Measurements from ENCODE around the gene PARP16.

The PARP16 gene

GRCh38 chr15:65219137-65219536 lies 67.5 kb downstream of the PARP16 start:
- Histone ChIP-seq H3K4me1 (ENCODE audit: control insufficient read depth, insufficient read depth, low read length) (no peaks in the 10 kb centered on the region), H3K9ac (ENCODE audit: low read length) (no peak overlapping the region), H3K9me3 (ENCODE audit: control insufficient read depth, low read length) (no peaks in the 10 kb centered on the region), H3K36me3 (ENCODE audit: control insufficient read depth, insufficient read depth, low read length) (no peaks in the 10 kb centered on the region), H3K27me3 (ENCODE audit: control insufficient read depth, insufficient read depth, low read length) (no peaks in the 10 kb centered on the region), H3K4me3 (ENCODE audit: low read length) (no peak overlapping the region)

GRCh38 chr15:65217526-65218482 lies 68.9 kb downstream of the PARP16 start:
- Histone ChIP-seq H3K36me3 (ENCODE audit: control insufficient read depth, insufficient read depth, low read length) (no peaks in the 10 kb centered on the region), H3K9me3 (ENCODE audit: control insufficient read depth, low read length) (no peaks in the 10 kb centered on the region), H3K4me1 (ENCODE audit: control insufficient read depth, insufficient read depth, low read length) (no peaks in the 10 kb centered on the region), H3K27me3 (ENCODE audit: control insufficient read depth, insufficient read depth, low read length) (no peaks in the 10 kb centered on the region), H3K9ac (ENCODE audit: low read length) (no peak overlapping the region), H3K4me3 (ENCODE audit: low read length) (no peak overlapping the region)

GRCh38 chr15:65215496-65215895 lies 71.2 kb downstream of the PARP16 start:
- no peaks in the 10 kb centered on the region for H3K4me1 ChIP-seq (ENCODE audit: control insufficient read depth, insufficient read depth, low read length)
- no peak overlapping the region for H3K9ac ChIP-seq (ENCODE audit: low read length)
- no peaks in the 10 kb centered on the region for H3K9me3 ChIP-seq (ENCODE audit: control insufficient read depth, low read length)
- no peaks in the 10 kb centered on the region for H3K36me3 ChIP-seq (ENCODE audit: control insufficient read depth, insufficient read depth, low read length)
- H3K4me3 ChIP-seq (ENCODE audit: low read length): no peak overlapping the region
- H3K27me3 ChIP-seq (ENCODE audit: control insufficient read depth, insufficient read depth, low read length): no peaks in the 10 kb centered on the region

- no peaks in the 10 kb centered on the region for H3K27me3 ChIP-seq (ENCODE audit: control insufficient read depth, insufficient read depth, low read length)
- no peak overlapping the region for H3K4me3 ChIP-seq (ENCODE audit: low read length)
- no peaks in the 10 kb centered on the region for H3K9me3 ChIP-seq (ENCODE audit: control insufficient read depth, low read length)
- H3K4me1 ChIP-seq (ENCODE audit: control insufficient read depth, insufficient read depth, low read length): no peaks in the 10 kb centered on the region
- H3K36me3 ChIP-seq (ENCODE audit: control insufficient read depth, insufficient read depth, low read length): no peaks in the 10 kb centered on the region
- no peak overlapping the region for H3K9ac ChIP-seq (ENCODE audit: low read length)
Measured at GRCh38 chr15:65214010-65214409, 72.7 kb downstream of the PARP16 start.

GRCh38 chr15:65213241-65213640 lies 73.4 kb downstream of the PARP16 start:
- Histone ChIP-seq H3K9ac (ENCODE audit: low read length) (no peak overlapping the region), H3K9me3 (ENCODE audit: control insufficient read depth, low read length) (no peaks in the 10 kb centered on the region), H3K27me3 (ENCODE audit: control insufficient read depth, insufficient read depth, low read length) (no peaks in the 10 kb centered on the region), H3K4me3 (ENCODE audit: low read length) (no peak overlapping the region), H3K4me1 (ENCODE audit: control insufficient read depth, insufficient read depth, low read length) (no peaks in the 10 kb centered on the region), H3K36me3 (ENCODE audit: control insufficient read depth, insufficient read depth, low read length) (no peaks in the 10 kb centered on the region)

- Histone ChIP-seq H3K27me3 (ENCODE audit: control insufficient read depth, insufficient read depth, low read length) (no peaks in the 10 kb centered on the region), H3K4me1 (ENCODE audit: control insufficient read depth, insufficient read depth, low read length) (no peaks in the 10 kb centered on the region), H3K9ac (ENCODE audit: low read length) (no peak overlapping the region)
Measured at GRCh38 chr15:65212097-65212496, 74.6 kb downstream of the PARP16 start.

GRCh38 chr15:65211482-65211982 lies 75.2 kb downstream of the PARP16 start:
- Histone ChIP-seq H3K9ac (ENCODE audit: low read length) (no peak overlapping the region), H3K36me3 (ENCODE audit: control insufficient read depth, insufficient read depth, low read length) (no peaks in the 10 kb centered on the region), H3K4me3 (ENCODE audit: low read length) (no peak overlapping the region), H3K4me1 (ENCODE audit: control insufficient read depth, insufficient read depth, low read length) (no peaks in the 10 kb centered on the region), H3K27me3 (ENCODE audit: control insufficient read depth, insufficient read depth, low read length) (no peaks in the 10 kb centered on the region), H3K9me3 (ENCODE audit: control insufficient read depth, low read length) (no peaks in the 10 kb centered on the region)

More at GRCh38 chr15:65212097-65212496, 74.6 kb downstream of the PARP16 start:
- Histone ChIP-seq H3K4me3 (ENCODE audit: low read length) (no peak overlapping the region), H3K9me3 (ENCODE audit: control insufficient read depth, low read length) (no peaks in the 10 kb centered on the region), H3K36me3 (ENCODE audit: control insufficient read depth, insufficient read depth, low read length) (no peaks in the 10 kb centered on the region)

- Histone ChIP-seq H3K4me1 (ENCODE audit: control insufficient read depth, insufficient read depth, low read length) (no peaks in the 10 kb centered on the region), H3K9ac (ENCODE audit: low read length) (no peak within 1 kb of the TSS), H3K4me3 (ENCODE audit: low read length) (no peak within 1 kb of the TSS)
Measured at GRCh38 chr15:65210770-65211481, 75.8 kb downstream of the PARP16 start, which contains the start of gene CILP. TSS of gene CILP (minus strand) at chr15:65211473. CDS start at chr15:65209755, 1,718 bp downstream.

GRCh38 chr15:65209701-65210643 lies 76.7 kb downstream of the PARP16 start:
- no peaks in the 10 kb centered on the region for H3K36me3 ChIP-seq (ENCODE audit: control insufficient read depth, insufficient read depth, low read length)
- H3K4me3 ChIP-seq (ENCODE audit: low read length): no peak overlapping the region
- H3K9me3 ChIP-seq (ENCODE audit: control insufficient read depth, low read length): no peaks in the 10 kb centered on the region
- H3K27me3 ChIP-seq (ENCODE audit: control insufficient read depth, insufficient read depth, low read length): no peaks in the 10 kb centered on the region
- H3K4me1 ChIP-seq (ENCODE audit: control insufficient read depth, insufficient read depth, low read length): no peaks in the 10 kb centered on the region
- no peak overlapping the region for H3K9ac ChIP-seq (ENCODE audit: low read length)

More at GRCh38 chr15:65210770-65211481, 75.8 kb downstream of the PARP16 start, which contains the start of gene CILP:
- Histone ChIP-seq H3K36me3 (ENCODE audit: control insufficient read depth, insufficient read depth, low read length) (no peaks in the 10 kb centered on the region), H3K27me3 (ENCODE audit: control insufficient read depth, insufficient read depth, low read length) (no peaks in the 10 kb centered on the region), H3K9me3 (ENCODE audit: control insufficient read depth, low read length) (no peaks in the 10 kb centered on the region)

GRCh38 chr15:65208647-65209046 lies 78.0 kb downstream of the PARP16 start:
- Histone ChIP-seq H3K27me3 (ENCODE audit: control insufficient read depth, insufficient read depth, low read length) (no peaks in the 10 kb centered on the region), H3K4me3 (ENCODE audit: low read length) (no peak overlapping the region), H3K36me3 (ENCODE audit: control insufficient read depth, insufficient read depth, low read length) (no peaks in the 10 kb centered on the region), H3K9ac (ENCODE audit: low read length) (no peak overlapping the region), H3K4me1 (ENCODE audit: control insufficient read depth, insufficient read depth, low read length) (no peaks in the 10 kb centered on the region), H3K9me3 (ENCODE audit: control insufficient read depth, low read length) (no peaks in the 10 kb centered on the region)
